Osteoblast (primary cell): ENCODE results near the gene WRNIP1. TPM values are rescaled to one million over a fixed set of nuclear protein-coding genes. Genes with fewer than 3 reads are reported as not detected.

Source experiments
- DNase-seq: peaks from one replicate; pipeline ENCODE4 v3.0.0; 2011; ENCODE audit warnings: low spot score, mixed read lengths; ENCODE audit not compliant: insufficient read length; ENCODE audit errors: missing footprints
- H2AFZ ChIP-seq: 2 replicates; pipeline ENCODE4 v1.6.0; 2011; ENCODE audit warnings: mild to moderate bottlenecking, low read length
- H3K27ac ChIP-seq: 2 replicates; pipeline ENCODE4 v1.5.1; 2011; ENCODE audit warnings: mild to moderate bottlenecking, low read depth, low read length, moderate library complexity
- H3K27me3 ChIP-seq: 2 replicates; pipeline ENCODE4 v1.6.0; 2012; ENCODE audit warnings: mild to moderate bottlenecking, control low read depth, inconsistent platforms, low read length, moderate library complexity; ENCODE audit not compliant: insufficient read depth
- H3K36me3 ChIP-seq: 2 replicates; pipeline ENCODE4 v1.5.1; 2011; ENCODE audit warnings: mild to moderate bottlenecking, low read length, control low read depth, moderate library complexity; ENCODE audit not compliant: insufficient read depth
- H3K4me1 ChIP-seq: 2 replicates; pipeline ENCODE4 v1.5.1; 2011; ENCODE audit warnings: mild to moderate bottlenecking, low read length, control low read depth, moderate library complexity; ENCODE audit not compliant: insufficient read depth
- H3K4me2 ChIP-seq: 2 replicates; pipeline ENCODE4 v1.6.0; 2011; ENCODE audit warnings: mild to moderate bottlenecking, low read length; ENCODE audit not compliant: insufficient read depth
- H3K4me3 ChIP-seq: fragments of 200-600 bp; sonication (generic); 3 replicates; pipeline ENCODE4 v1.5.1; 2012; ENCODE audit warnings: mild to moderate bottlenecking, low read length, inconsistent platforms; ENCODE audit not compliant: insufficient read depth
- H3K79me2 ChIP-seq: 2 replicates; pipeline ENCODE4 v1.6.0; 2012; ENCODE audit warnings: mild to moderate bottlenecking, low read length, control low read depth, inconsistent platforms; ENCODE audit not compliant: insufficient read depth
- H3K9me3 ChIP-seq: 2 replicates; pipeline ENCODE4 v1.5.1; 2011; ENCODE audit warnings: low read depth, low read length, control low read depth
- H4K20me1 ChIP-seq: 2 replicates; pipeline ENCODE4 v1.6.0; 2012; ENCODE audit warnings: mild to moderate bottlenecking, low read length, control low read depth; ENCODE audit not compliant: insufficient read depth
- CTCF ChIP-seq: IDR thresholded peaks from 2 replicates; pipeline ENCODE4 v1.5.1; 2011; ENCODE audit warnings: mild to moderate bottlenecking, low read depth, low read length, moderate library complexity; ENCODE audit errors: extremely low read depth
- total RNA-seq: library from RNA; depleted of rRNA; stranded (reverse); fragments of >200 nt; gene quantifications from 2 replicates; pipeline ENCODE4 v1.2.3, GENCODE V29; 2012

The WRNIP1 gene
- total RNA-seq, 1 donor = 25.3 TPM

GRCh38 chr6:2819115-2819514, 53.9 kb downstream of the WRNIP1 start:
- TF ChIP-seq CTCF = no peak
- no peaks in the 10 kb centered on the region for H4K20me1 ChIP-seq
- H3K9me3 ChIP-seq = no peaks in the 10 kb centered on the region
- H3K36me3 ChIP-seq = no peaks in the 10 kb centered on the region
- peak overlapping the region; percentile 70 for H3K4me2 ChIP-seq
- no peaks in the 10 kb centered on the region for H3K27me3 ChIP-seq
- H3K4me1 ChIP-seq = peaks cover 23% of the 10 kb centered on the region
- H2AFZ ChIP-seq = peak overlapping the region; percentile 55
- no peaks in the 10 kb centered on the region for H3K79me2 ChIP-seq
- peak overlapping the region; percentile 17 for H3K4me3 ChIP-seq
- DNase-seq = no peak
- peak overlapping the region; percentile 77 for H3K27ac ChIP-seq

GRCh38 chr6:2819978-2820377, 54.8 kb downstream of the WRNIP1 start:
- H3K27ac ChIP-seq = no peak overlapping the region
- no peaks in the 10 kb centered on the region for H4K20me1 ChIP-seq
- no peaks in the 10 kb centered on the region for H3K79me2 ChIP-seq
- no peak for TF ChIP-seq CTCF
- H3K9me3 ChIP-seq = no peaks in the 10 kb centered on the region
- no peak overlapping the region for H3K4me2 ChIP-seq
- no peak overlapping the region for H2AFZ ChIP-seq
- no peaks in the 10 kb centered on the region for H3K36me3 ChIP-seq
- no peaks in the 10 kb centered on the region for H3K27me3 ChIP-seq
- no peak for DNase-seq
- H3K4me3 ChIP-seq = no peak overlapping the region
- peaks cover 23% of the 10 kb centered on the region for H3K4me1 ChIP-seq

- Histone ChIP-seq H3K79me2 (no peaks in the 10 kb centered on the region), H3K36me3 (no peaks in the 10 kb centered on the region), H3K4me3 (no peak overlapping the region), H4K20me1 (no peaks in the 10 kb centered on the region), H3K27ac (no peak overlapping the region), H3K4me1 (peaks cover 23% of the 10 kb centered on the region), H3K27me3 (no peaks in the 10 kb centered on the region), H3K9me3 (no peaks in the 10 kb centered on the region), H2AFZ (no peak overlapping the region), H3K4me2 (no peak overlapping the region)
- no peak for TF ChIP-seq CTCF
- no peak for DNase-seq
These were observed 55.2 kb downstream of the WRNIP1 start for GRCh38 chr6:2820415-2820814.

- no peaks in the 10 kb centered on the region for H3K79me2 ChIP-seq
- TF ChIP-seq CTCF = no peak
- no peaks in the 10 kb centered on the region for H3K27me3 ChIP-seq
These were observed 56.4 kb downstream of the WRNIP1 start for GRCh38 chr6:2821554-2821953.

More at GRCh38 chr6:2821554-2821953, 56.4 kb downstream of the WRNIP1 start:
- Histone ChIP-seq H3K4me2 (no peak overlapping the region), H3K4me3 (no peak overlapping the region), H4K20me1 (no peaks in the 10 kb centered on the region), H3K9me3 (no peaks in the 10 kb centered on the region), H3K4me1 (peaks cover 23% of the 10 kb centered on the region), H2AFZ (no peak overlapping the region), H3K36me3 (no peaks in the 10 kb centered on the region), H3K27ac (no peak overlapping the region)
- no peak for DNase-seq
